Astrocyte of the spinal cord (primary cell): Measurements from ENCODE around the gene SOCS3.
A peak's percentile ranks its signal among the peaks of the same experiment; 100 is the strongest.

Source experiments
- DNase-seq: peaks from one replicate; pipeline ENCODE4 v3.0.0; 2011; ENCODE audit warnings: low read depth, low spot score
- H3K4me3 ChIP-seq: 2 replicates; pipeline ENCODE4 v1.5.1; 2011; ENCODE audit warnings: low read depth, mild to moderate bottlenecking, low read length, moderate library complexity
- CTCF ChIP-seq: IDR thresholded peaks from 2 replicates; pipeline ENCODE4 v1.5.1; 2012; ENCODE audit warnings: low read depth, mild to moderate bottlenecking, low read length, inconsistent platforms
- in situ Hi-C: cut with HindIII; loops from 2 replicates; pipeline ENCODE4 v1.10.0; 2017; ENCODE audit warnings: low sequenced_read_pairs

Gene SOCS3

GRCh38 chr17:78392295-78392694, 32.4 kb upstream of the SOCS3 start:
- no peak for DNase-seq
- in situ Hi-C loops, result no loop called here
- no peak overlapping the region for H3K4me3 ChIP-seq
- no peak for TF ChIP-seq CTCF

GRCh38 chr17:78391843-78392242, 32.0 kb upstream of the SOCS3 start:
- DNase-seq, result peak; percentile 63
- TF ChIP-seq CTCF, result no peak
- in situ Hi-C loops, result no loop called here
- H3K4me3 ChIP-seq, result no peak overlapping the region

- no peak for TF ChIP-seq CTCF
- no peak overlapping the region for H3K4me3 ChIP-seq
- DNase-seq, result no peak
- in situ Hi-C loops, result no loop called here
Measured at GRCh38 chr17:78391051-78391431, 31.2 kb upstream of the SOCS3 start.

- in situ Hi-C loops, result no loop called here
- no peak overlapping the region for H3K4me3 ChIP-seq
- DNase-seq, result peak; percentile 94
- no peak for TF ChIP-seq CTCF
Measured at GRCh38 chr17:78390241-78391050, 30.6 kb upstream of the SOCS3 start.

GRCh38 chr17:78387977-78388941, 28.4 kb upstream of the SOCS3 start:
- no peak for TF ChIP-seq CTCF
- no peak overlapping the region for H3K4me3 ChIP-seq
- DNase-seq, result peak; percentile 35
- in situ Hi-C loops, result no loop called here

- no peak overlapping the region for H3K4me3 ChIP-seq
- DNase-seq, result no peak
- in situ Hi-C loops, result no loop called here
- TF ChIP-seq CTCF, result no peak
Measured at GRCh38 chr17:78384479-78385175, 24.8 kb upstream of the SOCS3 start.
